ENCODE measurements around the gene NFATC3.

The NFATC3 gene

GRCh38 chr16:68206245-68206644, 121.1 kb downstream of the NFATC3 start:
- Mint-ChIP-seq H3K27me3 (no peaks in the 10 kb centered on the region), H3K4me3 (no peak overlapping the region), H3K4me1 (ENCODE audit: low read depth in 2 of 2) (peaks cover 9 to 18% of the 10 kb centered on the region in 2 donors), H3K9me3 (no peaks in the 10 kb centered on the region), H3K36me3 (ENCODE audit: insufficient read depth) (peaks cover 50% of the 10 kb centered on the region), H3K27ac (no peak overlapping the region)
- no peak for DNase-seq
- ATAC-seq (replicated peaks) = no peak

DNA sequence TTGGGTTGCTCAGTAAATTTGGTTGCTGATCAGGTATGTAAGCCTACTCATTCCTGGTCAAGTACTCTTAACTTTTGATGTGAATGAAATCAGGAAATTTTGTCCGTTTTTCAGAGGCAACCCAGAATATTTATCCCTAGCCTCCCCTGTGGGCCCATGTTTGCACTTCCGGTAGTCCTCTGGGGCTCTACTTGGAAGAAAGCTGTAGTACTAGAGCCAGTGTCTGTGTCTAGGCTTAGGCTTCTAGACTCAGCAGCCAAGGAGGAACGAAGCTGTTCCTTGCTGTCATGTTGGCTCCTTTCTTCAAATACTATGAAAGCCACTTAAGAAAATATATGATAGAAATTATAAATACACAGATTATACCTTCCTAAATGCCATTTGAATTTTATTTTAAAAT, 129.6 kb downstream of the NFATC3 start:
- peak overlapping the region; percentile 29 to 79 for H3K27ac Mint-ChIP-seq
- H3K4me3 Mint-ChIP-seq = no peak overlapping the region
- DNase-seq (no peak), ATAC-seq (replicated peaks) (no peak)
- peaks cover 12 to 38% of the 10 kb centered on the region in 2 donors for H3K4me1 Mint-ChIP-seq (ENCODE audit: low read depth in 2 of 2)
- H3K27me3 Mint-ChIP-seq = no peaks in the 10 kb centered on the region
- peaks cover 43% of the 10 kb centered on the region for H3K36me3 Mint-ChIP-seq (ENCODE audit: insufficient read depth)
- H3K9me3 Mint-ChIP-seq = no peaks in the 10 kb centered on the region

DNA sequence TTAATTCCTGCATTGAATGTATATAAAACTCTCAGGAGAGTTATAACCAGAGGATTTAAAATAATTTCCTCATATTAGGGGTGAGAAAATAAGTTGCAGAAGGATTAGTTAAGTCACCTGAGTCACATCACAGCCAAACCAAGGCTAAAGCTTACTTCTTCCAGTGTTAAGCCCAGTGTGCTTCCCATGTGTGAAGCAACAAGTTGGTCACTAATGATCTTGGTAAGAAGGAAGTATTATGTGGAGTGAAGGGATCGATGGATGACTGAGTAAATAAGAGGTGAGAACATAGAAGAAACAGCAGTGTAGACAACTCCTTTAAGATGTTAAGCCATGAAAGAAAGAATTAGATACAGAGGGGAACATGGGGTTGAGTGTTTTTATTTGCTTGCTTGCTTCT, 130.1 kb downstream of the NFATC3 start:
- Mint-ChIP-seq H3K4me1 (ENCODE audit: low read depth in 2 of 2) (peaks cover 16 to 43% of the 10 kb centered on the region in 2 donors), H3K9me3 (no peaks in the 10 kb centered on the region), H3K27ac (peak overlapping the region; percentile 1 to 79), H3K4me3 (no peak overlapping the region), H3K27me3 (no peaks in the 10 kb centered on the region), H3K36me3 (ENCODE audit: insufficient read depth) (peaks cover 45% of the 10 kb centered on the region)
- no peak for DNase-seq
- no peak for ATAC-seq (replicated peaks)

DNA sequence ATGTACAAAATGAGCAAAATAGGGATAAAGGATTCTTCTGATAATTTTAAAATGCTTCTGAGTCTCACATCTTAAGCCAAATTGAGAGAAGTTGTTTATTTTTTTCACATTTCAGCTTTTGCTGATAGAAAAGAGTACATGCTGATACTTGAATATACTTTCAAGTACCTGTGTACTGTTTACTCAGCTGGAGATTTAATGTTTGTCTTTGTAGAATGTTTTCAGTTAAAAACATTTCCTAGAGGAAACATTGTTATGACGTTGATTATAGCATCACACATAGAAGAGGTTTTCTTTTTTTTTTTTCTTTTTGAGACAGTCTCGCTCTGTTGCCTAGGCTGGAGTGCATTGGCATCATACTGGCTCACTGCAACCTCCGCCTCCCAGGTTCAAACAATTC, 131.1 kb downstream of the NFATC3 start:
- Mint-ChIP-seq H3K9me3 (no peaks in the 10 kb centered on the region), H3K4me3 (no peak overlapping the region), H3K4me1 (ENCODE audit: low read depth in 2 of 2) (peaks cover 12 to 33% of the 10 kb centered on the region in 2 donors), H3K27ac (peak overlapping the region; percentile 12 to 26), H3K36me3 (ENCODE audit: insufficient read depth) (peaks cover 53% of the 10 kb centered on the region), H3K27me3 (no peaks in the 10 kb centered on the region)
- DNase-seq (no peak), ATAC-seq (replicated peaks) (no peak)

GRCh38 chr16:68217506-68217905, 132.3 kb downstream of the NFATC3 start:
- DNase-seq = no peak
- no peaks in the 10 kb centered on the region for H3K9me3 Mint-ChIP-seq
- H3K27me3 Mint-ChIP-seq = no peaks in the 10 kb centered on the region
- peaks cover 60% of the 10 kb centered on the region for H3K36me3 Mint-ChIP-seq (ENCODE audit: insufficient read depth)
- no peak overlapping the region for H3K27ac Mint-ChIP-seq
- no peak for ATAC-seq (replicated peaks)
- H3K4me3 Mint-ChIP-seq = no peak overlapping the region
- peaks cover 8 to 22% of the 10 kb centered on the region in 2 donors for H3K4me1 Mint-ChIP-seq (ENCODE audit: low read depth in 2 of 2)

DNA sequence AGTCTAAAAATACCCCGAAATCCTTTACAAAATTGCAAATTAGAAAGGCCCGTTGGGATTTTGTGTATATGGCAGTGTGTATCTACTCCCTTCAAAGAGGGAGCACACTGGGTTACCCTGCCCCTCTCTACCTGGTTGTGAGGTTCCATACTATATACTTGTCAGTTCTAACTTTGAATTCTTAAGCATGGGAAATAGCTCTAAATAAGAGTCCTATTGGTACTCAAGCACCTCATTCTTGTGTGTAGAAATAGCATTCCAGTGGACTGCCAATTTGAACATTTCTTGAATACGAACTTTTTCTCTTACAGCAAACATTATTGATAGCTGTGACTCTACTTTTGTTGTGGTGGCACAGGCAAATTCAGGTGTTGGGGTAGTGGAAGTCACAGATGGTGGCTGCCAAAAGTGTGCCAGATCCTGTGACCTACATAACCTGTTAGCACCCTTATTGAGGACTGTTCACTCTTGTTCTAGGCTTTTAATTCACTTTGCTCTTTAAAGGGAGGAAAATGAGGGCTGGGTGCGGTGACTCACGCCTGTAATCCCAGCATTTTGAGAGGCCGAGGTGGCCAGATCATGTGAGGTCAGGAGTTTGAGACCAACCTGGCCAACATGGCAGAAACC, 134.7 kb downstream of the NFATC3 start:
- peak overlapping the region in 1 of 2 donors; percentile 44 for H3K4me3 Mint-ChIP-seq
- no peaks in the 10 kb centered on the region for H3K9me3 Mint-ChIP-seq
- no peaks in the 10 kb centered on the region for H3K27me3 Mint-ChIP-seq
- DNase-seq = no peak
- peak; percentile 91 for ATAC-seq (replicated peaks)
- H3K4me1 Mint-ChIP-seq (ENCODE audit: low read depth in 2 of 2) = peaks cover 8 to 24% of the 10 kb centered on the region in 2 donors
- H3K27ac Mint-ChIP-seq = peak overlapping the region; percentile 78 to 84
- H3K36me3 Mint-ChIP-seq (ENCODE audit: insufficient read depth) = peaks cover 66% of the 10 kb centered on the region

DNA sequence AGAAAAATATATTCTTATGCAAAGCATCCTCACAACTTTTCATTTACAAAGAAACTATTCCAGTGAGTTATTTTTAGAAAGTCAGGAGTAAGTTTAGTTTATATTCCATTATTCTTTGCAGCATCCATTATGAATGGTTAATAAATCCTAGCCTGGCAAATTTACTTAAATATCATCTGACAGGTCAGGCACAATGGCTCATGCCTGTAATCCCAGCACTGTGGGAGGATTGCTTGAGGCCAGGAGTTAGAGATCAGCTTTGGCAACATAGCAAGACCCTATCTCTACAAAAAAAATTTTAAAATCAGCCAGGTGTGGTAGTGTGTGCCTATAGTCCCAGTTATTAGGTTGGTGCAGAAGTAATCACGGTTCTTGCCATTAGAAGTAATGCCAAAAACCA, 137.9 kb downstream of the NFATC3 start:
- DNase-seq (no peak), ATAC-seq (replicated peaks) (no peak)
- Mint-ChIP-seq H3K36me3 (ENCODE audit: insufficient read depth) (peaks cover 69% of the 10 kb centered on the region), H3K9me3 (no peaks in the 10 kb centered on the region), H3K4me1 (ENCODE audit: low read depth in 2 of 2) (peaks cover 9 to 24% of the 10 kb centered on the region in 2 donors), H3K4me3 (no peak overlapping the region), H3K27me3 (no peaks in the 10 kb centered on the region), H3K27ac (no peak overlapping the region)

DNA sequence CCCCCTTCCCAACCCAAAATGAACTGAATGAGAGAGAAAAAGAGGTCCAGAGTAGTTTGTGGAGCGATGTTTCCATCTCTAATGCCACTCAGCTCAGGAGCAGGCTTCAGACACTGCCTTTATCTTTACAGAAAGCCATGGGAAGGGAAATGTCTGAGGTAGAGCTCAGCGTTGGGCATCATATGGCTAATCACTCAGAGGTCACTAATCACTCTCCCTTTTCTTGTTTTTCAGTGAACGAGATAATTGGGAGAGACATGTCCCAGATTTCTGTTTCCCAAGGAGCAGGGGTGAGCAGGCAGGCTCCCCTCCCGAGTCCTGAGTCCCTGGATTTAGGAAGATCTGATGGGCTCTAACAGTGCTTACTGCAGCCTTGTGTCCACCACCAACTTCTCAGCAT, 140.9 kb downstream of the NFATC3 start:
- Mint-ChIP-seq H3K27ac (peak overlapping the region in 1 of 2 donors; percentile 35), H3K36me3 (ENCODE audit: insufficient read depth) (peaks cover 63% of the 10 kb centered on the region), H3K4me1 (ENCODE audit: low read depth in 2 of 2) (peaks cover 6 to 22% of the 10 kb centered on the region in 2 donors), H3K27me3 (no peaks in the 10 kb centered on the region), H3K4me3 (no peak overlapping the region), H3K9me3 (no peaks in the 10 kb centered on the region)
- ATAC-seq (replicated peaks) (no peak), DNase-seq (no peak)

DNA sequence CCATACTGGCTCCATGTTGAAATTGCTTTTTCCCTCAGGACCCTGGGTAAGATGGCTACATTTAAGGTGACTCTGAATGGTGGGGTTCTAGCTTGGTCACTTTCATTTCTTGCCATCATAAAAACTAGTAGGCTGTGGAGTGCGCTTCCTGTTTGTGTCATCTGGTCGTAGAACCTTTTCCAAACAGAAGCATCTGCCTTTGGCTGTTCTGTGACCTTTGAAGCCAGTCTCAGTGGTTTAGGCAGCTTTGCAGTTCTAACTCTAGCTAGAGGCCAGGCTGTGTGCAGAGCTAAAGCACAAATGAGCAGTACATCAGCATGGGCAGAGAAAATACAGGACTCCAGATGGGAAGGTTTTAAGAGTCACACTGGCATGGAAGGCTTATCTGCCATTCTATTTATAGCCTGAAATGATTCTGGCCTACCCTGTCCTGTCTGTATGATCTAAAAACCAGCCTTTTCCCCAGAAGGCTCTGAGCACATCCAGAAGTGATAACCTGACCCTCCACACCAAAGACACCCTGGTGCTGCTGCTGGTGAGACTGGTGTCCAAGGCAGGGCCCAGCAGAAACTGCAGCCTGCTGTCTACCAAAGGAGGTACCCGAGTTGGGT, 142.1 kb downstream of the NFATC3 start:
- no peak for ATAC-seq (replicated peaks)
- Mint-ChIP-seq H3K4me1 (ENCODE audit: low read depth in 2 of 2) (peaks cover 6 to 22% of the 10 kb centered on the region in 2 donors), H3K4me3 (peak overlapping the region in 1 of 2 donors; percentile 3), H3K27ac (peak overlapping the region; percentile 44 to 70), H3K36me3 (ENCODE audit: insufficient read depth) (peaks cover 60% of the 10 kb centered on the region), H3K27me3 (no peaks in the 10 kb centered on the region), H3K9me3 (no peaks in the 10 kb centered on the region)
- DNase-seq = no peak

DNA sequence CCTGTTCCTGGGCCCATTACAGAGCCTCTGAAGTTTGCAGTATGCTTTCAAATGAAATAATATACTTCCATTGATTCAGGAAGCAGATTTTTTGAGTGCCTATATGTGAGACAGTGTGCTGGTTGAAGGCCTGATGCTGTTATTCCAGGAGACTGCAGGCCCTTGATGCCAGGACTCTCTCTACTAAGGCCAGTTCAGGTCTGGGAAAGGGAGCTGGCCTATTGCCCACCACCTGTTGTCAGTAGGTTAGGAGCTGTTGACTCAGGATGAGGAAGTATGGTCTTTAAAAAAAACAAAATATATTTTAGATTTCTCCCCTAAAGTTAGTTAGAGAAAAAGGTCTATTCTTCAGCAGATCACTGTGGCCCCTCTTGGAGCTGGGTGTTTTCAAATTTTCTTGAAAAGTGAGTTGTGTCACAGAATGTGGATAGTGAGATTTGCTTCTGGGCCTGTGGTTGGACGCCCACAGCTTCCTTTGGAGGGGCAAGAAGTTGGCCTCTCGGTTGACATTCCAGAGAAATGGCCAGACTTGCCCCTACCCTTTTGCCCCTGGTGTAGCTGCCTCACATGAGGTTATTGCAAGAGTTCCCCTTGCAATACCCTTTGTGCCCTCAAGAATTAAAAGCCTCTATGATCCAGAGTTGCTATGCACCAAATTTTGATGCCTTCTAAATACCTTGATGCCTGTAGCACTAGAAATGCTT, 142.8 kb downstream of the NFATC3 start:
- H3K9me3 Mint-ChIP-seq = no peaks in the 10 kb centered on the region

DNA sequence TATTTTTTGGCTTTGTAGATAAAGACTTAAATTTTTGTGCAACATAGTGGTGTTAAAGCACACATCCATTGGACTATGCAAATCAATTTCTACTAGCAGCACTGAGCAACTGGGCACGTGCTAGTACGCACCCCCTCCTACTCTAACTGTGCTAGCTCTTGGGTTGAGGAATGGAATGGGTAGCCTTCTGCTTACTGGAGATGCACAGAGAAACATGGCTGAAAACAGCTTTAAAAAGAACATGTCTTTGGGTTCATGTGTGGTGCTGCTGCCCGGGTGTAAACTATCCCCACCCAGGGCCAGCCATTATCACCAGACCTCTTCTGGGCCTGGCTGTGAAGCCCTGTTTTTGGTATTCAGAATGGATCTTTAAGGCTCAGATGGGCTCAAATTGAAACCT, 143.5 kb downstream of the NFATC3 start:
- peaks cover 63% of the 10 kb centered on the region for H3K36me3 Mint-ChIP-seq (ENCODE audit: insufficient read depth)
- H3K27me3 Mint-ChIP-seq = no peaks in the 10 kb centered on the region
- no peak overlapping the region for H3K27ac Mint-ChIP-seq
- ATAC-seq (replicated peaks) (no peak), DNase-seq (no peak)
- no peak overlapping the region for H3K4me3 Mint-ChIP-seq
- H3K4me1 Mint-ChIP-seq (ENCODE audit: low read depth in 2 of 2) = peaks cover 9 to 18% of the 10 kb centered on the region in 2 donors
- H3K9me3 Mint-ChIP-seq = no peaks in the 10 kb centered on the region

More for the DNA sequence above, 142.8 kb downstream of the NFATC3 start:
- no peak for ATAC-seq (replicated peaks)
- peaks cover 6 to 20% of the 10 kb centered on the region in 2 donors for H3K4me1 Mint-ChIP-seq (ENCODE audit: low read depth in 2 of 2)
- H3K27ac Mint-ChIP-seq = peak overlapping the region; percentile 44 to 70
- H3K27me3 Mint-ChIP-seq = no peaks in the 10 kb centered on the region
- H3K36me3 Mint-ChIP-seq (ENCODE audit: insufficient read depth) = peaks cover 64% of the 10 kb centered on the region
- no peak for DNase-seq
- H3K4me3 Mint-ChIP-seq = no peak overlapping the region

DNA sequence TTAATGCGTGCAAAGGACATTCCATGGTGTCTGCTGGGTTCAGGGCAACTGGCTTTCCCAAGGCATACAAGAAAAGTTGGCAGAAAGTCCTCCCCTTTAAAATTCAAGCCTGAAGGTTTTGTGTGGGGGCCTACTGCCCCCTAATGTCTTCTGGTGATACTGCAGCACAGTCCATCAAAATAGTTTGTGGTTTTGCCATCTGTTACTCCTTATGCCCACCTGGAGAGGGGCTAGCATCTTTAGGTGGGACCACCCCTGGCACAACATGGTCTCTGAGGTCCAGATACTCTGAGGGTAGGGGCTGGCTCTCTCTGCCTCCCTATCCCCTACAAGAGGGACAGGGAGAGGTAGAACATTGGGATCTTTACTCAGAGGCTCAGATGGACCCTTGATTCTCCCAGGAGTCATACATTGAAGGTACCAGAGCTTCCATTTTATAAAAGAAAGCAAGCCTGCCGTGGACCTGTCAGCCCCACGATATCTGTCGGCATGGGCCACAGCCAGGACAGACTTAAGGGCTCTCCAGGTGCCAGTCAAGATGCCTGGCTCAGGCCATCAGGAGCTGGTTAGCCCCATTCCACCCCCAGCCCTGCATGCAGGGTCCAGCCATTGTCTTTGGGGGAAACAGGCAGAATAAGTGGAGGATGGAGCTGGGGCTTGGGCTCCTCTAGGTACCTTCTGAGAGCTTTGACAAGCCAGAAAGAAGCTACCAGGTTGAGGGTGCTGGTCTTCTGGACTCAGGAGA, 144.4 kb downstream of the NFATC3 start:
- ATAC-seq (replicated peaks) (peak; percentile 48), DNase-seq (peak; percentile 28 to 52 (median 46))
- H3K36me3 Mint-ChIP-seq (ENCODE audit: insufficient read depth) = peaks cover 65% of the 10 kb centered on the region
- peak overlapping the region; percentile 22 to 41 for H3K27ac Mint-ChIP-seq
- H3K27me3 Mint-ChIP-seq = no peaks in the 10 kb centered on the region
- no peaks in the 10 kb centered on the region for H3K9me3 Mint-ChIP-seq
- peaks cover 10 to 19% of the 10 kb centered on the region in 2 donors for H3K4me1 Mint-ChIP-seq (ENCODE audit: low read depth in 2 of 2)
- H3K4me3 Mint-ChIP-seq = no peak overlapping the region

DNA sequence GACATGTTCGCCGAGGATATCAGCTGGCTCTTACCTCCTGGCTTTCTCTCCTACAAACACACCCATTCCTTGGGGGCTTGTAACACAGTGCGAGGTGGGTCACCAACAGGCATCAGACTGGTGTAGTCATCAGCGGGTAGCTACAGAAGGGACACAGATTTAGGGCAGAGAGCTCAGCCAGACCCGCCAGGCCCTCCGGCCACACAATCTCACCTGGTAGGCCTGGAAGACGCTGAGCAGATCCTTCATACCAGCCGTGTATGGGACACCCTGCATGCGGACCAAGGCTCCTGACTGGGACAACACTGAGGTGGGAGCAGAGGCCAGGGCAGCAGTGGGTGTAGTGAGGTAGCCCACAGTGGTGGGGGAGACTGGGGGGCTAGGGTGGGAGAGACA, 145.0 kb downstream of the NFATC3 start:
- no peak for DNase-seq
- no peak for ATAC-seq (replicated peaks)
- Mint-ChIP-seq H3K9me3 (no peaks in the 10 kb centered on the region), H3K27me3 (no peaks in the 10 kb centered on the region), H3K4me3 (no peak overlapping the region), H3K36me3 (ENCODE audit: insufficient read depth) (peaks cover 64% of the 10 kb centered on the region), H3K27ac (peak overlapping the region; percentile 22 to 82), H3K4me1 (ENCODE audit: low read depth in 2 of 2) (peaks cover 12 to 24% of the 10 kb centered on the region in 2 donors)

Data from effector memory CD8-positive, alpha-beta T cell (primary cell).